GM12878 (cell line): ENCODE measurements around the gene NKX2-2. TPM values are rescaled to one million over a fixed set of nuclear protein-coding genes. Genes with fewer than 3 reads are reported as not detected.

Experiments used
- ATAC-seq: fragments of 200-7000 bp; cut with Tn5 transposase; 3 replicates; pipeline ENCODE4 v1.9.1; 2020; ENCODE audit warnings: mild to moderate bottlenecking, moderate library complexity
- BruUV-seq: library from RNA; stranded (reverse); fragments of 400-500 nt; replicated peaks from 2 replicates; lab custom pipeline; 2021; lab: Mats Ljungman, UMichigan
- CTCF ChIA-PET: fragments of 300-600 bp; sonication (Branson Sonifier 250); formaldehyde crosslinking; extraction: SDS; loops from one replicate; lab custom pipeline; 2021; ENCODE audit warnings: inconsistent platforms; lab: Yijun Ruan, JAX
- POLR2A ChIA-PET: fragments of 350-600 bp; formaldehyde crosslinking; extraction: SDS; loops from one replicate; lab custom pipeline; 2021; ENCODE audit warnings: inconsistent platforms; lab: Charles Lee
- RAD21 ChIA-PET: fragments of 300-600 bp; sonication (Branson Sonifier 250); formaldehyde crosslinking; loops from one replicate; lab custom pipeline; 2023; ENCODE audit warnings: antibody characterized with exemption; ENCODE audit not compliant: unreplicated experiment; lab: Charles Lee
- SMC1A ChIA-PET: fragments of 300-600 bp; sonication (Branson Sonifier 250); formaldehyde crosslinking; loops from one replicate; lab custom pipeline; 2023; ENCODE audit not compliant: unreplicated experiment, uncharacterized antibody; lab: Charles Lee
- DNase-seq: peaks from one replicate; pipeline ENCODE4 v3.0.0-alpha.2; 2011; ENCODE audit warnings: low read depth, low spot score
- FAIRE-seq: peaks from 3 replicates; lab custom pipeline; 2011; peaks lifted over from hg19 to GRCh38; lab: Jason Lieb, UNC
- H2AFZ ChIP-seq: 2 replicates; pipeline ENCODE4 v1.6.0; 2011; ENCODE audit warnings: low read depth, low read length, control low read depth; ENCODE audit not compliant: control insufficient read depth
- H3K27ac ChIP-seq: 2 replicates; pipeline ENCODE4 v1.5.1; 2011; ENCODE audit warnings: control low read depth; ENCODE audit not compliant: control insufficient read depth, insufficient read depth
- H3K27me3 ChIP-seq, 2 experiments: replicated peaks in 1 of 2; 2 replicates each; pipeline versions ENCODE4 v1.6.0 to v1.6.1; 2011; ENCODE audit warnings: low read length in 1 of 2; ENCODE audit not compliant: control insufficient read depth in 2 of 2, insufficient read depth in 2 of 2
- H3K36me3 ChIP-seq, 2 experiments: 2 replicates each; pipeline ENCODE4 v1.5.1; 2011; ENCODE audit warnings: low read length in 1 of 2; ENCODE audit not compliant: control insufficient read depth in 2 of 2, insufficient read depth in 2 of 2
- H3K4me1 ChIP-seq: 2 replicates; pipeline ENCODE4 v1.6.1; 2011; ENCODE audit warnings: mild to moderate bottlenecking, low read length, moderate library complexity, mixed read lengths; ENCODE audit not compliant: control insufficient read depth, insufficient read depth
- H3K4me2 ChIP-seq: 2 replicates; pipeline ENCODE4 v1.6.0; 2011; ENCODE audit warnings: control low read depth; ENCODE audit not compliant: control insufficient read depth, insufficient read depth
- H3K4me3 ChIP-seq: fragments of 200-600 bp; sonication (generic); 2 replicates; pipeline ENCODE4 v1.5.1; 2016
- H3K79me2 ChIP-seq: 2 replicates; pipeline ENCODE4 v1.6.0; 2011; ENCODE audit warnings: low read length; ENCODE audit not compliant: control insufficient read depth, insufficient read depth
- H3K9ac ChIP-seq: 2 replicates; pipeline ENCODE4 v1.8.0; 2011; ENCODE audit warnings: low read length, control low read depth, mixed read lengths; ENCODE audit not compliant: control insufficient read depth, insufficient read depth
- H3K9me3 ChIP-seq: replicated peaks from 3 replicates; pipeline ENCODE4 v1.5.1; 2011; ENCODE audit warnings: mild to moderate bottlenecking, low read length; ENCODE audit not compliant: control insufficient read depth, insufficient read depth
- H4K20me1 ChIP-seq: 2 replicates; pipeline ENCODE4 v1.6.0; 2011; ENCODE audit not compliant: control insufficient read depth, insufficient read depth
- BCLAF1 ChIP-seq: fragments of 450-650 bp; IDR thresholded peaks from 2 replicates; pipeline ENCODE4 v1.6.1; 2017; ENCODE audit warnings: antibody characterized with exemption, mild to moderate bottlenecking, moderate library complexity
- CHD2 ChIP-seq: IDR thresholded peaks from 2 replicates; pipeline ENCODE4 v1.6.1; 2011; ENCODE audit warnings: low read depth, low read length, improper control_type of control experiment, borderline replicate concordance
- MEF2B ChIP-seq: fragments of 450-650 bp; IDR thresholded peaks from 2 replicates; pipeline ENCODE4 v1.6.1; 2018; ENCODE audit warnings: mild to moderate bottlenecking, moderate library complexity; ENCODE audit not compliant: partially characterized antibody, poor library complexity, severe bottlenecking
- MXI1 ChIP-seq: fragments of 150-350 bp; IDR thresholded peaks from 2 replicates; pipeline ENCODE4 v1.6.1; 2011; ENCODE audit warnings: low read depth, mild to moderate bottlenecking, inconsistent platforms, low read length, improper control_type of control experiment
- NFXL1 ChIP-seq: fragments of 450-650 bp; IDR thresholded peaks from 2 replicates; pipeline ENCODE4 v1.6.1; 2017; ENCODE audit warnings: antibody characterized with exemption, mild to moderate bottlenecking, borderline replicate concordance
- PRDM15 ChIP-seq: fragments of 450-650 bp; formaldehyde crosslinking; IDR thresholded peaks from 2 replicates; pipeline ENCODE4 v1.4.0; 2020; ENCODE audit warnings: mild to moderate bottlenecking, moderate library complexity
- RUNX3 ChIP-seq: IDR thresholded peaks from 2 replicates; pipeline ENCODE4 v1.6.1; 2012; ENCODE audit warnings: low read length, inconsistent platforms
- WGBS: methylation state at CpG from one replicate; pipeline ENCODE4 v1.1.6; 2016; ENCODE audit warnings: low lambda C conversion rate; ENCODE audit not compliant: insufficient replicate concordance, insufficient coverage; ENCODE audit errors: missing lambda C conversion rate; 5-methylcytosine and 5-hydroxymethylcytosine counted together
- in situ Hi-C: fragments of 300-500 bp; cut with MboI; formaldehyde crosslinking; loops from 9 replicates; pipeline ENCODE4 v1.14.3; 2018; ENCODE audit warnings: mixed read lengths
- intact Hi-C: fragments of 100-400 bp; cut with micrococcal nuclease; formaldehyde crosslinking; loops from one replicate; pipeline ENCODE4 v1.14.2; 2022; ENCODE audit not compliant: unreplicated experiment
- polyA plus RNA-seq, 11 experiments: library from polyadenylated mRNA; depleted of rRNA in 4 of 11; unstranded in 6 of 11; stranded (reverse) in 5 of 11; fragments of >200 nt; fragmentation: Nextera tagmentation in 4 of 11; fragmentation: Illumina TruSeq in 1 of 11; extraction: Ambion mirVana in 4 of 11; extraction: Trizol in 1 of 11; gene quantifications; 1 replicate in 1 of 11; 2 replicates in 10 of 11; pipeline versions ENCODE4 v1.2.1 to v1.2.3, GENCODE V29; 2011 to 2016; ENCODE audit warnings: inconsistent platforms in 2 of 11, missing spikeins in 2 of 11, low read depth in 1 of 11
- total RNA-seq, 4 experiments: library from RNA; depleted of rRNA in 3 of 4; stranded (reverse); fragments of >200 nt in 3 of 4; fragmentation: Illumina TruSeq in 1 of 4; extraction: Trizol in 1 of 4; gene quantifications; 2 replicates each; pipeline versions ENCODE4 v1.2.1 to v1.2.3, GENCODE V29; 2013 to 2021
- TF ChIP-seq, protein P1 (sequence below): IDR thresholded peaks from 2 replicates; pipeline ENCODE4 v1.6.1; 2012; ENCODE audit warnings: mild to moderate bottlenecking, low read depth, low read length
- TF ChIP-seq, protein P2 (sequence below): fragments of 450-650 bp; IDR thresholded peaks from 2 replicates; pipeline ENCODE4 v1.6.1; 2017; ENCODE audit warnings: mild to moderate bottlenecking, low read depth, inconsistent platforms; ENCODE audit not compliant: poor library complexity, severe bottlenecking

The NKX2-2 gene
- total and polyA plus RNA-seq, 10 of the 15 experiments (the other 5 are each of a cell fraction or from before 2014, with no cell fraction given), result not detected

GRCh38 chr20:21555470-21556120 lies 41.7 kb upstream of the NKX2-2 start:
- no TSS peak for BruUV-seq
- ChIA-PET SMC1A (interaction anchor here (1.5 to 8.7 kb wide), 4 partner anchors 6 to 26 kb away, joined by 4 to 131 read pairs (median 8); no protein-coding TSS in a partner anchor), POLR2A (interaction anchor here (0.6 to 3.3 kb wide), 3 partner anchors 7 to 15 kb away, joined by 3 to 28 read pairs (median 3); no protein-coding TSS in a partner anchor), RAD21 (interaction anchor here (0.8 to 3.0 kb wide), 2 partner anchors 9 to 15 kb away, joined by 3 to 17 read pairs; no protein-coding TSS in a partner anchor), CTCF (interaction anchor here (0.7 to 8.3 kb wide), 4 partner anchors 8 to 24 kb away, joined by 3 to 56 read pairs (median 24); no protein-coding TSS in a partner anchor)
- Histone ChIP-seq H3K79me2 (no peaks in the 10 kb centered on the region), H3K9ac (no peak overlapping the region), H3K9me3 (no peaks in the 10 kb centered on the region), H3K4me2 (no peak overlapping the region), H2AFZ (no peak overlapping the region), H3K27me3 (peaks cover 0 to 2% of the 10 kb centered on the region in 2 experiments; a peak in 1 of 4 replicates), H3K4me1 (peaks cover 4% of the 10 kb centered on the region; the same call in 1 of the 2 replicates), H4K20me1 (no peaks in the 10 kb centered on the region), H3K27ac (no peak overlapping the region), H3K4me3 (no peak overlapping the region), H3K36me3 (no peaks in the 10 kb centered on the region)
- 17% methylated on average over 5 of the region's 5 CpGs for WGBS
- no peak for ATAC-seq
- no peak for DNase-seq
- FAIRE-seq, result no peak
- intact Hi-C loops (no loop called here), in situ Hi-C loops (no loop called here)
- TF ChIP-seq RUNX3 (no peak), NFXL1 (no peak), MXI1 (no peak), BCLAF1 (no peak), MEF2B (no peak), CHD2 (no peak), PRDM15 (CRISPR knock-in tag) (no peak)
- TF ChIP-seq, protein P1, sequence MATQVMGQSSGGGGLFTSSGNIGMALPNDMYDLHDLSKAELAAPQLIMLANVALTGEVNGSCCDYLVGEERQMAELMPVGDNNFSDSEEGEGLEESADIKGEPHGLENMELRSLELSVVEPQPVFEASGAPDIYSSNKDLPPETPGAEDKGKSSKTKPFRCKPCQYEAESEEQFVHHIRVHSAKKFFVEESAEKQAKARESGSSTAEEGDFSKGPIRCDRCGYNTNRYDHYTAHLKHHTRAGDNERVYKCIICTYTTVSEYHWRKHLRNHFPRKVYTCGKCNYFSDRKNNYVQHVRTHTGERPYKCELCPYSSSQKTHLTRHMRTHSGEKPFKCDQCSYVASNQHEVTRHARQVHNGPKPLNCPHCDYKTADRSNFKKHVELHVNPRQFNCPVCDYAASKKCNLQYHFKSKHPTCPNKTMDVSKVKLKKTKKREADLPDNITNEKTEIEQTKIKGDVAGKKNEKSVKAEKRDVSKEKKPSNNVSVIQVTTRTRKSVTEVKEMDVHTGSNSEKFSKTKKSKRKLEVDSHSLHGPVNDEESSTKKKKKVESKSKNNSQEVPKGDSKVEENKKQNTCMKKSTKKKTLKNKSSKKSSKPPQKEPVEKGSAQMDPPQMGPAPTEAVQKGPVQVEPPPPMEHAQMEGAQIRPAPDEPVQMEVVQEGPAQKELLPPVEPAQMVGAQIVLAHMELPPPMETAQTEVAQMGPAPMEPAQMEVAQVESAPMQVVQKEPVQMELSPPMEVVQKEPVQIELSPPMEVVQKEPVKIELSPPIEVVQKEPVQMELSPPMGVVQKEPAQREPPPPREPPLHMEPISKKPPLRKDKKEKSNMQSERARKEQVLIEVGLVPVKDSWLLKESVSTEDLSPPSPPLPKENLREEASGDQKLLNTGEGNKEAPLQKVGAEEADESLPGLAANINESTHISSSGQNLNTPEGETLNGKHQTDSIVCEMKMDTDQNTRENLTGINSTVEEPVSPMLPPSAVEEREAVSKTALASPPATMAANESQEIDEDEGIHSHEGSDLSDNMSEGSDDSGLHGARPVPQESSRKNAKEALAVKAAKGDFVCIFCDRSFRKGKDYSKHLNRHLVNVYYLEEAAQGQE, result no peak
- TF ChIP-seq, protein P2, sequence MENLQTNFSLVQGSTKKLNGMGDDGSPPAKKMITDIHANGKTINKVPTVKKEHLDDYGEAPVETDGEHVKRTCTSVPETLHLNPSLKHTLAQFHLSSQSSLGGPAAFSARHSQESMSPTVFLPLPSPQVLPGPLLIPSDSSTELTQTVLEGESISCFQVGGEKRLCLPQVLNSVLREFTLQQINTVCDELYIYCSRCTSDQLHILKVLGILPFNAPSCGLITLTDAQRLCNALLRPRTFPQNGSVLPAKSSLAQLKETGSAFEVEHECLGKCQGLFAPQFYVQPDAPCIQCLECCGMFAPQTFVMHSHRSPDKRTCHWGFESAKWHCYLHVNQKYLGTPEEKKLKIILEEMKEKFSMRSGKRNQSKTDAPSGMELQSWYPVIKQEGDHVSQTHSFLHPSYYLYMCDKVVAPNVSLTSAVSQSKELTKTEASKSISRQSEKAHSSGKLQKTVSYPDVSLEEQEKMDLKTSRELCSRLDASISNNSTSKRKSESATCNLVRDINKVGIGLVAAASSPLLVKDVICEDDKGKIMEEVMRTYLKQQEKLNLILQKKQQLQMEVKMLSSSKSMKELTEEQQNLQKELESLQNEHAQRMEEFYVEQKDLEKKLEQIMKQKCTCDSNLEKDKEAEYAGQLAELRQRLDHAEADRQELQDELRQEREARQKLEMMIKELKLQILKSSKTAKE, result no peak
